Liver (tissue), 5 donors: ENCODE measurements around the gene ANKRD36. TPM values are rescaled to one million over a fixed set of nuclear protein-coding genes. Genes with fewer than 3 reads are reported as not detected.

Source experiments
- polyA plus RNA-seq, 2 donors: library from polyadenylated mRNA; stranded (reverse) in 1 of 2; unstranded in 1 of 2; fragments of 200-250 nt in 1 of 2; fragments of >200 nt in 1 of 2; fragmentation: Nextera tagmentation in 1 of 2; extraction: Ambion mirVana in 1 of 2; gene quantifications; one replicate each; pipeline versions ENCODE4 v1.2.1 to v1.2.3, GENCODE V29; 2013 to 2015
- small RNA-seq: library from RNA; depleted of rRNA; stranded (forward); fragments of <200 nt; gene quantifications from one replicate; pipeline ENCODE3, GENCODE V24; 2014
- total RNA-seq, 2 donors: library from RNA; depleted of rRNA; stranded (reverse); fragments of >200 nt; gene quantifications; one replicate each; pipeline ENCODE4 v1.2.3, GENCODE V29; 2014
- donor health status: healthy.
- donor health status: healthy.
- donor health status: healthy.

The ANKRD36 gene
- total and polyA plus RNA-seq, 4 donors, result 0.38 to 8.5 (median 4.0) TPM

Small RNA genes within 50 kb of the gene (small RNA-seq; reads per million reads assigned to genes)
- not detected for gene RN7SL313P

Other genes with a start within 250 kb of the ANKRD36 start
- gene SEMA4C, start 243.1 kb upstream of the ANKRD36 start, total RNA-seq, result 10 to 100 TPM; 13.3 to 23.2 TPM
- gene SEMA4C, start 243.1 kb upstream of the ANKRD36 start, polyA plus RNA-seq, result 10 to 100 TPM in 1 of 2 donors, 1 to 10 TPM in 1; 3.7 to 13.0 TPM
- 10 to 100 TPM in 1 of 2 donors, not detected in 1; 27.3 TPM for gene FAM178B, start 126.6 kb upstream of the ANKRD36 start, total RNA-seq
- gene FAM178B, start 126.6 kb upstream of the ANKRD36 start, polyA plus RNA-seq, result not detected
- 1 to 10 TPM; 1.5 to 4.1 TPM for gene FAHD2B, start 18.3 kb upstream of the ANKRD36 start, total RNA-seq
- 1 to 10 TPM; 1.2 to 2.9 TPM for gene FAHD2B, start 18.3 kb upstream of the ANKRD36 start, polyA plus RNA-seq